ENCODE measurements around the gene VTI1A. TPM values are rescaled to one million over a fixed set of nuclear protein-coding genes. Genes with fewer than 3 reads are reported as not detected.

Gene VTI1A
- total and polyA plus RNA-seq, 9 of the 15 experiments (the other 6 are each of a cell fraction or from before 2014, with no cell fraction given) = 9.3 to 21.4 (median 16.0) TPM

GRCh38 chr10:112677689-112678088, 230.7 kb downstream of the VTI1A start (continued):
- peak; percentile 63; the same call in 1 of the 2 replicates for TF ChIP-seq SOX6 (IDR thresholded peaks at IDR 0.05)
- TF ChIP-seq, protein P1, sequence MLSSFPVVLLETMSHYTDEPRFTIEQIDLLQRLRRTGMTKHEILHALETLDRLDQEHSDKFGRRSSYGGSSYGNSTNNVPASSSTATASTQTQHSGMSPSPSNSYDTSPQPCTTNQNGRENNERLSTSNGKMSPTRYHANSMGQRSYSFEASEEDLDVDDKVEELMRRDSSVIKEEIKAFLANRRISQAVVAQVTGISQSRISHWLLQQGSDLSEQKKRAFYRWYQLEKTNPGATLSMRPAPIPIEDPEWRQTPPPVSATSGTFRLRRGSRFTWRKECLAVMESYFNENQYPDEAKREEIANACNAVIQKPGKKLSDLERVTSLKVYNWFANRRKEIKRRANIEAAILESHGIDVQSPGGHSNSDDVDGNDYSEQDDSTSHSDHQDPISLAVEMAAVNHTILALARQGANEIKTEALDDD (IDR thresholded peaks at IDR 0.05) = peak; percentile 62

DNA sequence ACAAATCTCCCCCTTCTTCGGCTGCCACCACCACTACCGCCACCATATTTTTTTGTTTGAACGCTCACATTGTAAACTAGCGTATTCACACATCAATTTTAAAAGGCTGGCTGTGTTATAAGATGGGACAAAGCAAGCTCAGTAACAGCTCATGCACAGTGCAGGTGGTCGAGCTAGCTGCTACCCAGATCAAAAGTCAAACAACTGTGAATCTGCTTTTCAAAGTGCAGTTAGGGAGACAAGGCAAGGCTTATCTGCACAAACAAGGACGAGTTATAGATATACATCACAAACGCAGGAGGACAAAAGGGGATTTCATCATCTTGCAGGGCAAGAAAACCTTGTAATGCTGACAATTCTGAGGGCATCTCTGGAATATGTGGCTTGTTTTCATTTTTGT, 231.6 kb downstream of the VTI1A start:
- intact Hi-C loops (cut with micrococcal nuclease) (no loop called here), in situ Hi-C loops (cut with MboI) (no loop called here)
- WGBS (ENCODE audit: insufficient coverage, low coverage, missing lambda C conversion rate) = 53% methylated on average over 6 of the region's 7 CpGs
- POLR2A ChIA-PET = interaction anchor here (0.5 kb wide), 1 partner anchor 15 kb away, joined by 3 read pairs; no protein-coding TSS in a partner anchor
- peak overlapping the region; percentile 7; the same call in 1 of the 2 replicates for H3K4me2 ChIP-seq (ENCODE audit: insufficient read depth, low read length)
- FAIRE-seq (no peak), DNase-seq (ENCODE audit: extremely low read depth in 1 of 4, low spot score in 3 of 4) (peak in 1 of 4 experiments; percentile 6), ATAC-seq (no peak)
- no peak overlapping the region for H3K27ac ChIP-seq (ENCODE audit: extremely low read depth, low read depth, low read length)
- TF ChIP-seq CREB3 (tag; conservative IDR thresholded peaks at IDR 0.05; ENCODE audit: low read depth) (no peak), DLX4 (CRISPR knock-in tag; IDR thresholded peaks at IDR 0.05) (no peak), GTF2F1 (IDR thresholded peaks at IDR 0.05; ENCODE audit: low read depth, low read length) (no peak), SOX6 (IDR thresholded peaks at IDR 0.05) (peak; percentile 77), E2F5 (CRISPR knock-in tag; IDR thresholded peaks at IDR 0.05) (no peak), SNRNP70 (optimal IDR thresholded peaks at IDR 0.05; ENCODE audit: low read depth, low read length) (no peak)
- TF ChIP-seq, protein P2, sequence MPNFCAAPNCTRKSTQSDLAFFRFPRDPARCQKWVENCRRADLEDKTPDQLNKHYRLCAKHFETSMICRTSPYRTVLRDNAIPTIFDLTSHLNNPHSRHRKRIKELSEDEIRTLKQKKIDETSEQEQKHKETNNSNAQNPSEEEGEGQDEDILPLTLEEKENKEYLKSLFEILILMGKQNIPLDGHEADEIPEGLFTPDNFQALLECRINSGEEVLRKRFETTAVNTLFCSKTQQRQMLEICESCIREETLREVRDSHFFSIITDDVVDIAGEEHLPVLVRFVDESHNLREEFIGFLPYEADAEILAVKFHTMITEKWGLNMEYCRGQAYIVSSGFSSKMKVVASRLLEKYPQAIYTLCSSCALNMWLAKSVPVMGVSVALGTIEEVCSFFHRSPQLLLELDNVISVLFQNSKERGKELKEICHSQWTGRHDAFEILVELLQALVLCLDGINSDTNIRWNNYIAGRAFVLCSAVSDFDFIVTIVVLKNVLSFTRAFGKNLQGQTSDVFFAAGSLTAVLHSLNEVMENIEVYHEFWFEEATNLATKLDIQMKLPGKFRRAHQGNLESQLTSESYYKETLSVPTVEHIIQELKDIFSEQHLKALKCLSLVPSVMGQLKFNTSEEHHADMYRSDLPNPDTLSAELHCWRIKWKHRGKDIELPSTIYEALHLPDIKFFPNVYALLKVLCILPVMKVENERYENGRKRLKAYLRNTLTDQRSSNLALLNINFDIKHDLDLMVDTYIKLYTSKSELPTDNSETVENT (CRISPR knock-in tag; IDR thresholded peaks at IDR 0.05) = no peak
- TF ChIP-seq, protein P3, sequence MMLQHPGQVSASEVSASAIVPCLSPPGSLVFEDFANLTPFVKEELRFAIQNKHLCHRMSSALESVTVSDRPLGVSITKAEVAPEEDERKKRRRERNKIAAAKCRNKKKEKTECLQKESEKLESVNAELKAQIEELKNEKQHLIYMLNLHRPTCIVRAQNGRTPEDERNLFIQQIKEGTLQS (IDR thresholded peaks at IDR 0.05) = peak; percentile 45; the same call in 1 of the 2 replicates
- TF ChIP-seq, protein P3 (CRISPR knock-in tag; conservative IDR thresholded peaks at IDR 0.05) = no peak
- TF ChIP-seq, protein P4, sequence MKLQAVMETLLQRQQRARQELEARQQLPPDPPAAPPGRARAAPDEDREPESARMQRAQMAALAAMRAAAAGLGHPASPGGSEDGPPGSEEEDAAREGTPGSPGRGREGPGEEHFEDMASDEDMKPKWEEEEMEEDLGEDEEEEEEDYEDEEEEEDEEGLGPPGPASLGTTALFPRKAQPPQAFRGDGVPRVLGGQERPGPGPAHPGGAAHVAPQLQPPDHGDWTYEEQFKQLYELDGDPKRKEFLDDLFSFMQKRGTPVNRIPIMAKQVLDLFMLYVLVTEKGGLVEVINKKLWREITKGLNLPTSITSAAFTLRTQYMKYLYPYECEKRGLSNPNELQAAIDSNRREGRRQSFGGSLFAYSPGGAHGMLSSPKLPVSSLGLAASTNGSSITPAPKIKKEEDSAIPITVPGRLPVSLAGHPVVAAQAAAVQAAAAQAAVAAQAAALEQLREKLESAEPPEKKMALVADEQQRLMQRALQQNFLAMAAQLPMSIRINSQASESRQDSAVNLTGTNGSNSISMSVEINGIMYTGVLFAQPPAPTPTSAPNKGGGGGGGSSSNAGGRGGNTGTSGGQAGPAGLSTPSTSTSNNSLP (IDR thresholded peaks at IDR 0.05; ENCODE audit: borderline replicate concordance, low read depth, low read length) = no peak
- BruUV-seq (replicated peaks) = no TSS peak
- H2AFZ ChIP-seq (ENCODE audit: low read depth, low read length) = no peak overlapping the region
- no peaks in the 10 kb centered on the region for H3K79me2 ChIP-seq (ENCODE audit: control insufficient read depth, insufficient read depth, low read length)
- H3K9me1 ChIP-seq (ENCODE audit: control insufficient read depth, insufficient read depth, low read length) = no peaks in the 10 kb centered on the region
- H3K36me3 ChIP-seq (ENCODE audit: control insufficient read depth, insufficient read depth, low read length) = no peaks in the 10 kb centered on the region
- no peak overlapping the region for H3K4me3 ChIP-seq
- H3K4me1 ChIP-seq (replicated peaks in 1 of 2; ENCODE audit: control insufficient read depth in 2 of 2, insufficient read depth in 2 of 2, low read length in 2 of 2) = peaks cover 0 to 22% of the 10 kb centered on the region in 2 experiments; a peak in 3 of 5 replicates
- CTCF ChIA-PET (ENCODE audit: low intra/inter-chr PET ratio) = no interaction called here
- H3K9ac ChIP-seq (ENCODE audit: insufficient read depth in 1 of 2, low read depth in 2 of 2, low read length in 2 of 2) = no peak overlapping the region
- H4K20me1 ChIP-seq (replicated peaks; ENCODE audit: control insufficient read depth, insufficient read depth, low read length) = no peaks in the 10 kb centered on the region
- no peaks in the 10 kb centered on the region for H3K27me3 ChIP-seq (ENCODE audit: control insufficient read depth in 2 of 2, insufficient read depth in 2 of 2, low read length in 2 of 2)
- no peaks in the 10 kb centered on the region for H3K9me3 ChIP-seq (replicated peaks; ENCODE audit: control insufficient read depth, insufficient read depth, low read depth, low read length)

Measured in K562 (cell line).